DND-41 (cell line): ENCODE results near the gene SCAF1.
A peak's percentile ranks its signal among the peaks of the same experiment; 100 is the strongest.

Source experiments
- ATAC-seq: fragments of 200-7000 bp; cut with Tn5 transposase; 3 replicates; pipeline ENCODE4 v1.9.1; 2021; ENCODE audit warnings: low read depth; ENCODE audit not compliant: insufficient read depth
- DNase-seq: peaks from one replicate; pipeline ENCODE4 v3.0.0-alpha.2; 2020
- H2AFZ ChIP-seq: 2 replicates; pipeline ENCODE4 v1.6.0; 2012; ENCODE audit warnings: low read depth, low read length
- H3K27ac ChIP-seq: 2 replicates; pipeline ENCODE4 v1.5.1; 2012; ENCODE audit warnings: low read length, inconsistent platforms
- H3K27me3 ChIP-seq: fragments of 200-600 bp; sonication (generic); 2 replicates; pipeline ENCODE4 v1.6.0; 2012; ENCODE audit warnings: low read length, mild to moderate bottlenecking, inconsistent platforms; ENCODE audit not compliant: insufficient read depth, poor library complexity
- H3K36me3 ChIP-seq: 2 replicates; pipeline ENCODE4 v1.5.1; 2012; ENCODE audit warnings: low read length, inconsistent platforms; ENCODE audit not compliant: insufficient read depth
- H3K4me1 ChIP-seq: 2 replicates; pipeline ENCODE4 v1.5.1; 2012; ENCODE audit warnings: mild to moderate bottlenecking, low read length; ENCODE audit not compliant: insufficient read depth
- H3K4me2 ChIP-seq: 2 replicates; pipeline ENCODE4 v1.6.0; 2012; ENCODE audit warnings: mild to moderate bottlenecking, moderate library complexity, low read length, inconsistent platforms; ENCODE audit not compliant: insufficient read depth
- H3K4me3 ChIP-seq, 2 experiments: fragments of 200-600 bp in 1 of 2; shearing (Covaris generic) in 1 of 2; 2 replicates each; pipeline ENCODE4 v1.5.1; 2012 to 2016; ENCODE audit warnings: inconsistent platforms in 2 of 2, low read length in 2 of 2, mild to moderate bottlenecking in 2 of 2, low read depth in 1 of 2, moderate library complexity in 1 of 2
- H3K79me2 ChIP-seq: 2 replicates; pipeline ENCODE4 v1.6.0; 2012; ENCODE audit warnings: low read length, inconsistent platforms; ENCODE audit not compliant: insufficient read depth
- H3K9ac ChIP-seq: 2 replicates; pipeline ENCODE4 v1.6.0; 2012; ENCODE audit warnings: low read depth, mild to moderate bottlenecking, inconsistent platforms, low read length, moderate library complexity
- H3K9me3 ChIP-seq: 2 replicates; pipeline ENCODE4 v1.5.1; 2012; ENCODE audit warnings: low read length, moderate library complexity, mild to moderate bottlenecking, inconsistent platforms; ENCODE audit not compliant: insufficient read depth, severe bottlenecking
- H4K20me1 ChIP-seq: 2 replicates; pipeline ENCODE4 v1.6.0; 2012; ENCODE audit warnings: low read length; ENCODE audit not compliant: insufficient read depth
- CTCF ChIP-seq: IDR thresholded peaks from 2 replicates; pipeline ENCODE4 v1.5.1; 2012; ENCODE audit warnings: borderline replicate concordance, low read length, moderate library complexity, mild to moderate bottlenecking; ENCODE audit not compliant: poor library complexity, severe bottlenecking; ENCODE audit errors: extremely low read depth
- EZH2 ChIP-seq: IDR thresholded peaks from 3 replicates; pipeline ENCODE4 v1.6.1; 2012; ENCODE audit warnings: borderline replicate concordance, low read depth, mild to moderate bottlenecking, moderate library complexity, low read length, inconsistent platforms; ENCODE audit not compliant: severe bottlenecking

Gene SCAF1

GRCh38 chr19:49651820-49652550 is 10.0 kb downstream of the SCAF1 start:
- H3K9ac ChIP-seq = no peak overlapping the region
- H2AFZ ChIP-seq = no peak overlapping the region

GRCh38 chr19:49652551-49653465 is 10.8 kb downstream of the SCAF1 start:
- Histone ChIP-seq H3K9me3 (no peaks in the 10 kb centered on the region), H2AFZ (no peak overlapping the region), H3K36me3 (peaks cover 85% of the 10 kb centered on the region), H3K27me3 (no peaks in the 10 kb centered on the region), H3K9ac (no peak overlapping the region), H3K27ac (no peak overlapping the region), H3K4me1 (no peaks in the 10 kb centered on the region), H3K79me2 (peaks cover 22% of the 10 kb centered on the region), H4K20me1 (peaks cover 45% of the 10 kb centered on the region), H3K4me3 (no peak overlapping the region), H3K4me2 (no peak overlapping the region)
- ATAC-seq = no peak
- TF ChIP-seq CTCF (no peak), EZH2 (no peak)
- no peak for DNase-seq

More at GRCh38 chr19:49651820-49652550, 10.0 kb downstream of the SCAF1 start:
- H3K4me2 ChIP-seq = no peak overlapping the region
- H4K20me1 ChIP-seq = peaks cover 48% of the 10 kb centered on the region
- peaks cover 29% of the 10 kb centered on the region for H3K79me2 ChIP-seq
- TF ChIP-seq CTCF (no peak), EZH2 (no peak)
- no peaks in the 10 kb centered on the region for H3K4me1 ChIP-seq
- H3K36me3 ChIP-seq = peaks cover 86% of the 10 kb centered on the region
- no peak overlapping the region for H3K27ac ChIP-seq
- no peak overlapping the region for H3K4me3 ChIP-seq
- ATAC-seq (no peak), DNase-seq (no peak)
- no peaks in the 10 kb centered on the region for H3K9me3 ChIP-seq
- H3K27me3 ChIP-seq = no peaks in the 10 kb centered on the region

GRCh38 chr19:49653466-49653806 is 11.4 kb downstream of the SCAF1 start:
- H3K36me3 ChIP-seq = peaks cover 88% of the 10 kb centered on the region
- no peak overlapping the region for H3K4me2 ChIP-seq
- H3K9me3 ChIP-seq = no peaks in the 10 kb centered on the region
- H3K4me1 ChIP-seq = no peaks in the 10 kb centered on the region
- H3K79me2 ChIP-seq = peaks cover 19% of the 10 kb centered on the region
- H2AFZ ChIP-seq = no peak overlapping the region
- no peaks in the 10 kb centered on the region for H3K27me3 ChIP-seq
- DNase-seq = no peak
- TF ChIP-seq CTCF = no peak
- TF ChIP-seq EZH2 = no peak
- no peak overlapping the region for H3K4me3 ChIP-seq
- ATAC-seq = peak; percentile 13; the same call in 1 of the 3 replicates
- no peak overlapping the region for H3K27ac ChIP-seq
- H4K20me1 ChIP-seq = peaks cover 46% of the 10 kb centered on the region
- no peak overlapping the region for H3K9ac ChIP-seq
